ENCODE measurements around the gene SRBD1. TPM values are rescaled to one million over a fixed set of nuclear protein-coding genes. Genes with fewer than 3 reads are reported as not detected.

The SRBD1 gene
- total and polyA plus RNA-seq, 7 donors: 2.3 to 6.4 (median 4.0) TPM

DNA sequence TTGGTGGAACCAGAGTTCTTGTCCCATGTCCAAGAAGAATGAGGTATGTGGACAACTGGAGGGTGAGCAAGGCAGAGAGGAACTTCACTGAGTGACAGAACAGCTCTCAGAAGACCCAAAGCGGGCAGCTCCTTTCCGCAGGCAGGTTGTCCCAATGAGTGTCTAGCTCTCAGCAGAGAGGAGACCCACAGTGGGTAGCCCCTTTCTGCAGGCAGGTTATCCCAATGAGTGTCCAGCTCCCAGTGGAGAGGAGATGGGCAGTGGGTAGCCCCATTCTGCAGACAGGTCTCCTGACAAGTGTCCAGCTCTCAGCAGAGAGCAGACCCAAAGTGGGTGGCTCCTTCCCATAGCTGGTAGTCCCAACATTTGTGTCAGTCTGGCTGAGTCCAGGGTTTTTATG lies 69.6 kb downstream of the SRBD1 start:
- 96 to 100% (median 98%) methylated on average over 2 of the region's 2 CpGs for WGBS, 3 donors
- no peak for TF ChIP-seq CTCF (IDR thresholded peaks at IDR 0.05)
- H3K4me3 ChIP-seq: no peak overlapping the region
- H3K36me3 ChIP-seq (ENCODE audit: insufficient read depth in 1 of 2, low read depth in 1 of 2): peaks cover 6 to 52% of the 10 kb centered on the region in 2 donors
- H3K4me1 ChIP-seq: no peaks in the 10 kb centered on the region
- H3K9me3 ChIP-seq: peaks cover 13% of the 10 kb centered on the region
- no peaks in the 10 kb centered on the region for H3K27me3 ChIP-seq (ENCODE audit: insufficient read depth in 3 of 3, low read length in 2 of 3)
- no peak for DNase-seq
- no peak for ATAC-seq
- H3K27ac ChIP-seq: no peak overlapping the region
- intact Hi-C loops (cut with DNase I): no loop called here

- Histone ChIP-seq H3K27ac (no peak overlapping the region), H3K4me1 (no peaks in the 10 kb centered on the region), H3K27me3 (ENCODE audit: insufficient read depth in 3 of 3, low read length in 2 of 3) (no peaks in the 10 kb centered on the region), H3K4me3 (no peak overlapping the region), H3K9me3 (peaks cover 13% of the 10 kb centered on the region), H3K36me3 (ENCODE audit: insufficient read depth in 1 of 2, low read depth in 1 of 2) (peaks cover 6 to 47% of the 10 kb centered on the region in 2 donors)
- TF ChIP-seq CTCF (IDR thresholded peaks at IDR 0.05): no peak
- ATAC-seq (no peak), DNase-seq (no peak)
- 96 to 97% (median 97%) methylated on average over 8 of the region's 8 CpGs for WGBS, 3 donors
- intact Hi-C loops (cut with DNase I): no loop called here
These were observed 70.1 kb downstream of the SRBD1 start for GRCh38 chr2:45540942-45541341.

GRCh38 chr2:45533771-45534170 lies 77.3 kb downstream of the SRBD1 start:
- H3K27ac ChIP-seq: no peak overlapping the region
- H3K9me3 ChIP-seq: no peaks in the 10 kb centered on the region
- no peak overlapping the region for H3K4me3 ChIP-seq
- intact Hi-C loops (cut with DNase I): no loop called here
- H3K27me3 ChIP-seq (ENCODE audit: insufficient read depth in 3 of 3, low read length in 2 of 3): no peaks in the 10 kb centered on the region
- WGBS, 3 donors: 90 to 97% (median 93%) methylated on average over 1 of the region's 1 CpG
- no peak for TF ChIP-seq CTCF (IDR thresholded peaks at IDR 0.05)
- ATAC-seq: no peak
- no peaks in the 10 kb centered on the region for H3K4me1 ChIP-seq
- peaks cover 0 to 8% of the 10 kb centered on the region in 2 donors for H3K36me3 ChIP-seq (ENCODE audit: insufficient read depth in 1 of 2, low read depth in 1 of 2)
- DNase-seq: no peak

GRCh38 chr2:45532181-45532580 lies 78.9 kb downstream of the SRBD1 start:
- Histone ChIP-seq H3K27ac (no peak overlapping the region), H3K27me3 (ENCODE audit: insufficient read depth in 3 of 3, low read length in 2 of 3) (no peaks in the 10 kb centered on the region), H3K36me3 (ENCODE audit: insufficient read depth in 1 of 2, low read depth in 1 of 2) (no peaks in the 10 kb centered on the region), H3K4me1 (no peaks in the 10 kb centered on the region), H3K4me3 (no peak overlapping the region), H3K9me3 (no peaks in the 10 kb centered on the region)
- TF ChIP-seq CTCF (IDR thresholded peaks at IDR 0.05): no peak
- no peak for DNase-seq
- ATAC-seq: no peak
- 69 to 90% (median 78%) methylated on average over 3 of the region's 3 CpGs for WGBS, 3 donors
- intact Hi-C loops (cut with DNase I): no loop called here

DNA sequence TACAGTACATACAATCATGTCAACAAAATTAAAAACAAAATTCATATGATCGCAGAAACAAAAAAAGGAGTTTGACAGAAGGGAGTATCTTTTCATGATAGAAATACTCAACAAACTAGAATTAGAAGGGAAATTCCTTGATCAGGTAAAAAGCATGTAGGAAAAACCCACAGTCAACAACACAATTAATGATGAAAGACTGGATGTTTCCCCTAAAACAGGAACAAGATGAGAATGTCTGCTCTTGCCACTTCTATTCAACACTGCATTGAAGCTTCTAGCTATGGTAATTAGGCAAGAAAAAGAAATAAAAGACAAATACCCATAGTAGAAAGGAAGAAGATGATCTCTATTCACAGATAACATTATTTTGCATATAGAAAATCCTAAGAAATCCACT lies 87.1 kb downstream of the SRBD1 start:
- ATAC-seq (no peak), DNase-seq (no peak)
- no peaks in the 10 kb centered on the region for H3K27me3 ChIP-seq (ENCODE audit: insufficient read depth in 3 of 3, low read length in 2 of 3)
- no peaks in the 10 kb centered on the region for H3K4me1 ChIP-seq
- no peak overlapping the region for H3K4me3 ChIP-seq
- no peaks in the 10 kb centered on the region for H3K9me3 ChIP-seq
- intact Hi-C loops (cut with DNase I): no loop called here
- WGBS, 3 donors: 95 to 99% (median 97%) methylated on average over 1 of the region's 1 CpG
- peaks cover 0 to 6% of the 10 kb centered on the region in 2 donors for H3K36me3 ChIP-seq (ENCODE audit: insufficient read depth in 1 of 2, low read depth in 1 of 2)
- TF ChIP-seq CTCF (IDR thresholded peaks at IDR 0.05): no peak
- H3K27ac ChIP-seq: no peak overlapping the region

All from psoas muscle (tissue), 8 donors.